ENCODE results near the gene CLRN1. TPM values are rescaled to one million over a fixed set of nuclear protein-coding genes. Genes with fewer than 3 reads are reported as not detected.

Gene CLRN1
- total RNA-seq, 1 experiment from 2014 or later, result not detected

GRCh38 chr3:150945226-150946032, 27.1 kb downstream of the CLRN1 start:
- Histone ChIP-seq H3K27me3 (replicated peaks; ENCODE audit: control insufficient read depth, insufficient read depth, low read length) (no peaks in the 10 kb centered on the region), H3K4me1 (no peaks in the 10 kb centered on the region), H3K9me3 (no peaks in the 10 kb centered on the region), H3K36me3 (ENCODE audit: control insufficient read depth, insufficient read depth, low read length) (no peaks in the 10 kb centered on the region), H3K4me3 (ENCODE audit: low read depth, low read length) (no peak overlapping the region)
- no peaks in the 10 kb centered on the region for H3K36me3 Mint-ChIP-seq (ENCODE audit: insufficient read depth, unreplicated experiment)
- H3K4me3 Mint-ChIP-seq (ENCODE audit: unreplicated experiment), result no peak overlapping the region
- no peaks in the 10 kb centered on the region for H3K4me1 Mint-ChIP-seq (ENCODE audit: low read depth, unreplicated experiment)
- ChIA-PET POLR2A (no interaction called here), CTCF (no interaction called here)
- intact Hi-C loops (cut with micrococcal nuclease; ENCODE audit: unreplicated experiment), result no loop called here
- no peaks in the 10 kb centered on the region for H3K9me3 Mint-ChIP-seq (ENCODE audit: unreplicated experiment)
- no peak overlapping the region for H3K27ac Mint-ChIP-seq (ENCODE audit: unreplicated experiment)
- TF ChIP-seq CTCF (IDR thresholded peaks at IDR 0.05; ENCODE audit: insufficient read depth in 1 of 2, low read depth in 1 of 2, low read length in 1 of 2, severe bottlenecking in 1 of 2, unreplicated experiment in 1 of 2), result no peak
- BruUV-seq (replicated peaks), result no TSS peak
- DNase-seq, result no peak
- H3K27me3 Mint-ChIP-seq (ENCODE audit: insufficient read depth, unreplicated experiment), result peaks cover 30% of the 10 kb centered on the region

GRCh38 chr3:150942221-150942620, 30.3 kb downstream of the CLRN1 start:
- no peaks in the 10 kb centered on the region for H3K9me3 ChIP-seq
- Mint-ChIP-seq H3K27ac (ENCODE audit: unreplicated experiment) (no peak overlapping the region), H3K9me3 (ENCODE audit: unreplicated experiment) (no peaks in the 10 kb centered on the region), H3K4me1 (ENCODE audit: low read depth, unreplicated experiment) (no peaks in the 10 kb centered on the region), H3K36me3 (ENCODE audit: insufficient read depth, unreplicated experiment) (no peaks in the 10 kb centered on the region), H3K4me3 (ENCODE audit: unreplicated experiment) (no peak overlapping the region), H3K27me3 (ENCODE audit: insufficient read depth, unreplicated experiment) (peaks cover 25% of the 10 kb centered on the region)
- ChIA-PET POLR2A (no interaction called here), CTCF (no interaction called here)
- H3K4me3 ChIP-seq (ENCODE audit: low read depth, low read length), result no peak overlapping the region
- no peak for DNase-seq
- intact Hi-C loops (cut with micrococcal nuclease; ENCODE audit: unreplicated experiment), result no loop called here
- no peaks in the 10 kb centered on the region for H3K36me3 ChIP-seq (ENCODE audit: control insufficient read depth, insufficient read depth, low read length)
- no peak for TF ChIP-seq CTCF (IDR thresholded peaks at IDR 0.05; ENCODE audit: insufficient read depth in 1 of 2, low read depth in 1 of 2, low read length in 1 of 2, severe bottlenecking in 1 of 2, unreplicated experiment in 1 of 2)
- H3K4me1 ChIP-seq, result no peaks in the 10 kb centered on the region
- no TSS peak for BruUV-seq (replicated peaks)
- H3K27me3 ChIP-seq (replicated peaks; ENCODE audit: control insufficient read depth, insufficient read depth, low read length), result no peaks in the 10 kb centered on the region

GRCh38 chr3:150936693-150937092, 35.8 kb downstream of the CLRN1 start:
- Mint-ChIP-seq H3K4me3 (ENCODE audit: unreplicated experiment) (no peak overlapping the region), H3K27me3 (ENCODE audit: insufficient read depth, unreplicated experiment) (peaks cover 33% of the 10 kb centered on the region), H3K27ac (ENCODE audit: unreplicated experiment) (no peak overlapping the region), H3K4me1 (ENCODE audit: low read depth, unreplicated experiment) (no peaks in the 10 kb centered on the region), H3K36me3 (ENCODE audit: insufficient read depth, unreplicated experiment) (no peaks in the 10 kb centered on the region), H3K9me3 (ENCODE audit: unreplicated experiment) (no peaks in the 10 kb centered on the region)
- POLR2A ChIA-PET, result interaction anchor here (0.5 kb wide), 1 partner anchor 204 kb away, joined by 4 read pairs; no protein-coding TSS in a partner anchor
- no TSS peak for BruUV-seq (replicated peaks)
- no peaks in the 10 kb centered on the region; the same call in 1 of the 2 replicates for H3K27me3 ChIP-seq (replicated peaks; ENCODE audit: control insufficient read depth, insufficient read depth, low read length)
- DNase-seq, result no peak
- H3K4me1 ChIP-seq, result no peaks in the 10 kb centered on the region
- H3K4me3 ChIP-seq (ENCODE audit: low read depth, low read length), result no peak overlapping the region
- CTCF ChIA-PET, result interaction anchor here (0.8 kb wide), 1 partner anchor 208 kb away, joined by 3 read pairs; no protein-coding TSS in a partner anchor
- H3K36me3 ChIP-seq (ENCODE audit: control insufficient read depth, insufficient read depth, low read length), result no peaks in the 10 kb centered on the region
- no peak for TF ChIP-seq CTCF (IDR thresholded peaks at IDR 0.05; ENCODE audit: insufficient read depth in 1 of 2, low read depth in 1 of 2, low read length in 1 of 2, severe bottlenecking in 1 of 2, unreplicated experiment in 1 of 2)
- intact Hi-C loops (cut with micrococcal nuclease; ENCODE audit: unreplicated experiment), result no loop called here
- H3K9me3 ChIP-seq, result no peaks in the 10 kb centered on the region
